ENCODE results near the gene PCNX3. TPM values are rescaled to one million over a fixed set of nuclear protein-coding genes. Genes with fewer than 3 reads are reported as not detected.

Gene PCNX3
- total RNA-seq, 2 donors from 2014 or later, result 32.0 to 67.9 TPM

DNA sequence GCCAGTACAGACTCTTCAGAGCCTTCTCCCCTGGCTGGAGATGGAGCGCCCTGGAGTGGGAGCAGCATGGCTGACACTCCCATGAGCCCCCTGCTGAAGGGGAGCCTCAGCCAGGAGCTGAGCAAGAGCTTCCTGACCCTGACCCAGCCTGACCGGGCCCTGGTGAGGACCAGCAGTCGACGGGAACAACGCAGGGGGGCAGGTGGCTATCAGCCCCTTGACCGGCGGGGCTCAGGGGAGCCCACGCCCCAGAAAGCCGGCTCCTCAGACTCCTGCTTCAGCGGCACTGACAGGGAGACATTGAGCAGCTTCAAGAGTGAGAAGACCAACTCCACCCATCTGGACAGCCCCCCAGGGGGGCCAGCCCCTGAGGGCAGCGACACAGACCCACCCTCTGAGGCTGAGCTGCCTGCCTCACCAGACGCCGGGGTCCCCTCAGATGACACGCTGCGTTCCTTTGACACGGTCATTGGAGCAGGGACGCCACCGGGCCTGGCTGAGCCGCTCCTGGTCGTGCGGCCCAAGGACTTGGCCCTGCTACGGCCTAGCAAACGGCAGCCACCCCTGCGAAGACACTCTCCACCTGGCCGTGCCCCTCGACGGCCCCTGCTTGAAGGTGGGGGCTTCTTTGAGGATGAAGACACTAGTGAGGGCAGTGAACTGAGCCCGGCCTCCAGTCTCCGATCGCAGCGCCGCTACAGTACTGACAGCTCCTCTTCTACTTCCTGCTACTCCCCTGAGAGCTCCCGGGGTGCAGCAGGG, 2.6 kb downstream of the PCNX3 start:
- peaks cover 14 to 32% of the 10 kb centered on the region in 2 donors for H3K36me3 ChIP-seq
- H3K9me3 ChIP-seq, result no peaks in the 10 kb centered on the region
- TF ChIP-seq CTCF (IDR thresholded peaks at IDR 0.05) (no peak), POLR2AphosphoS5 (IDR thresholded peaks at IDR 0.05) (no peak), POLR2A (IDR thresholded peaks at IDR 0.05) (no peak)
- H3K27ac ChIP-seq, result no peak overlapping the region
- WGBS, result 95% methylated on average over 21 of the region's 33 CpGs
- no peak overlapping the region for H3K4me3 ChIP-seq
- intact Hi-C loops (cut with DNase I), result loop anchor here (5.0 kb wide), 1 partner anchor 34 kb away; no protein-coding TSS in a partner anchor
- no peak for DNase-seq (ENCODE audit: low spot score)
- H3K27me3 ChIP-seq (replicated peaks; ENCODE audit: insufficient read depth), result no peaks in the 10 kb centered on the region
- H3K4me1 ChIP-seq (replicated peaks), result peaks cover 11% of the 10 kb centered on the region

DNA sequence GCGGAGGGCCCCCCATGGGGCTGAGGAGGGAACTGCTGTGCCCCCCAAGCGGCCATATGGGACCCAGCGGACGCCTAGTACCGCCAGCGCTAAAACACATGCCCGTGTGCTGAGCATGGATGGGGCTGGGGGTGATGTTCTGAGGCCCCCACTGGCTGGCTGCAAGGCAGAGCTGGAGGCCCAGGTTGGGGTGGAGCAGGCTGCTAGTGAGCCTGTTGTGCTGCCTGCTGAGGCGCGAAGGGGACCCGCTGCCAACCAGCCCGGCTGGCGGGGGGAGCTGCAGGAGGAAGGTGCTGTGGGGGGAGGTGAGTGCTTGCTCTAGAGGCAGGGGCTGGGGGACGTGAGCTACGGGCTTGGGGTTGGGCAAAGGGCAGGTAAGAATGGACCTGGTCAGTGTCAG, 3.2 kb downstream of the PCNX3 start:
- TF ChIP-seq POLR2A (IDR thresholded peaks at IDR 0.05) (no peak), POLR2AphosphoS5 (IDR thresholded peaks at IDR 0.05) (no peak), CTCF (IDR thresholded peaks at IDR 0.05) (no peak)
- 87% methylated on average over 14 of the region's 14 CpGs for WGBS
- Histone ChIP-seq H3K36me3 (peaks cover 14 to 32% of the 10 kb centered on the region in 2 donors), H3K4me3 (no peak overlapping the region), H3K27ac (no peak overlapping the region), H3K27me3 (replicated peaks; ENCODE audit: insufficient read depth) (no peaks in the 10 kb centered on the region), H3K4me1 (replicated peaks) (peaks cover 9% of the 10 kb centered on the region), H3K9me3 (no peaks in the 10 kb centered on the region)
- DNase-seq (ENCODE audit: low spot score), result no peak
- intact Hi-C loops (cut with DNase I), result loop anchor here (5.0 kb wide), 1 partner anchor 34 kb away; no protein-coding TSS in a partner anchor

- no peaks in the 10 kb centered on the region for H3K9me3 ChIP-seq
- no peak overlapping the region for H3K27ac ChIP-seq
- intact Hi-C loops (cut with DNase I), result loop anchor here (5.0 kb wide), 1 partner anchor 33 kb away; no protein-coding TSS in a partner anchor
- no peak for DNase-seq (ENCODE audit: low spot score)
- H3K4me3 ChIP-seq, result no peak overlapping the region
- 87% methylated on average over 25 of the region's 29 CpGs for WGBS
- TF ChIP-seq CTCF (IDR thresholded peaks at IDR 0.05) (no peak), POLR2AphosphoS5 (IDR thresholded peaks at IDR 0.05) (no peak), POLR2A (IDR thresholded peaks at IDR 0.05) (no peak)
- H3K36me3 ChIP-seq, result peaks cover 14 to 32% of the 10 kb centered on the region in 2 donors
- H3K4me1 ChIP-seq (replicated peaks), result peaks cover 9% of the 10 kb centered on the region
- H3K27me3 ChIP-seq (replicated peaks; ENCODE audit: insufficient read depth), result no peaks in the 10 kb centered on the region
Measured at GRCh38 chr11:65619281-65619928, 3.8 kb downstream of the PCNX3 start.

DNA sequence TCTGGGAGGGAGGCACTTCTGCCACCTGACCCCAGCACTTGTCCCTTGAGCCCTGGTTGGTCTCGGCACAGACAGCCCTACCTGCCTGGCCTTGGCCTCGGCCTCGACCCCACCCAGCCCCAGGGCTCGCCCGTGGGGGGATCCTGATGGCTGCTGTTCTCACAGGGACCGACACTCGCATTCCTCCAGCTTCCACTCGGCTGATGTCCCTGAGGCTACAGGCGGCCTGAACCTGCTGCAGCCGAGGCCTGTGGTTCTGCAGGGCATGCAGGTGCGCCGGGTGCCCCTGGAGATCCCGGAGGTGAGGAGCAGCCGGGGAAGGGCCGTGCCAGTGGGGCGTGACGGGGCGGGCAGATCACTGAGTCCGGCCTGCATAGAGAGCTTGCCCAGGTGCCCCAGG, 5.1 kb downstream of the PCNX3 start:
- TF ChIP-seq CTCF (IDR thresholded peaks at IDR 0.05), result no peak
- no peak for TF ChIP-seq POLR2A (IDR thresholded peaks at IDR 0.05)
- no peak for TF ChIP-seq POLR2AphosphoS5 (IDR thresholded peaks at IDR 0.05)
- H3K9me3 ChIP-seq, result no peaks in the 10 kb centered on the region
- no peak overlapping the region for H3K4me3 ChIP-seq
- no peak overlapping the region for H3K27ac ChIP-seq
- no peak for DNase-seq (ENCODE audit: low spot score)
- peaks cover 14 to 32% of the 10 kb centered on the region in 2 donors for H3K36me3 ChIP-seq
- intact Hi-C loops (cut with DNase I), result loop anchor here (10.0 kb wide), 1 partner anchor 154 kb away; no protein-coding TSS in a partner anchor
- 87% methylated on average over 12 of the region's 19 CpGs for WGBS
- H3K4me1 ChIP-seq (replicated peaks), result peaks cover 9% of the 10 kb centered on the region
- H3K27me3 ChIP-seq (replicated peaks; ENCODE audit: insufficient read depth), result no peaks in the 10 kb centered on the region
